HG02610 (cell line): Measurements from ENCODE around the gene NMRK2.
A peak's percentile ranks its signal among the peaks of the same experiment; 100 is the strongest.
"Not testable (repeated sequence)": the region's sequence is repeated elsewhere in the genome, so short reads cannot be mapped to it uniquely, and the experiment has no call there.

Experiments used
- ATAC-seq: cut with Tn5 transposase; IDR thresholded peaks from one replicate; pipeline ENCODE4 v1.9.1; 2021; ENCODE audit warnings: mild to moderate bottlenecking, moderate library complexity; ENCODE audit not compliant: unreplicated experiment

The NMRK2 gene

GRCh38 chr19:3964256-3965194 lies 31.7 kb downstream of the NMRK2 start:
- no peak for ATAC-seq

GRCh38 chr19:3966051-3967017 lies 33.5 kb downstream of the NMRK2 start:
- no peak for ATAC-seq

GRCh38 chr19:3967983-3968382 lies 35.1 kb downstream of the NMRK2 start:
- ATAC-seq = not testable (repeated sequence)

GRCh38 chr19:3968556-3969434 lies 35.9 kb downstream of the NMRK2 start:
- ATAC-seq = no peak

GRCh38 chr19:3969435-3970312 lies 36.8 kb downstream of the NMRK2 start:
- ATAC-seq = no peak

GRCh38 chr19:3970313-3970807 lies 37.5 kb downstream of the NMRK2 start:
- ATAC-seq = no peak

GRCh38 chr19:3970808-3971598 lies 38.1 kb downstream of the NMRK2 start, which contains the start of gene DAPK3:
Gene DAPK3 (minus strand): TSS chr19:3971099. CDS start chr19:3969735, 1,364 bp downstream.
- ATAC-seq = peak; percentile 89

- ATAC-seq = no peak
Observed at GRCh38 chr19:3975144-3975543, 42.3 kb downstream of the NMRK2 start.

GRCh38 chr19:3975637-3976087 lies 42.8 kb downstream of the NMRK2 start:
- no peak for ATAC-seq

- ATAC-seq = no peak
Observed at GRCh38 chr19:3976495-3977241, 43.8 kb downstream of the NMRK2 start.

- no peak for ATAC-seq
Observed at GRCh38 chr19:3977242-3978143, 44.6 kb downstream of the NMRK2 start.

GRCh38 chr19:3978145-3978544 lies 45.3 kb downstream of the NMRK2 start:
- ATAC-seq = no peak

- no peak for ATAC-seq
Observed at GRCh38 chr19:3979289-3979673, 46.4 kb downstream of the NMRK2 start.

GRCh38 chr19:3979674-3980352 lies 46.9 kb downstream of the NMRK2 start:
- ATAC-seq = no peak

- ATAC-seq = no peak
Observed at GRCh38 chr19:3980353-3981251, 47.7 kb downstream of the NMRK2 start.
